Natural killer cell (primary cell): ENCODE measurements around the gene GALNS. TPM values are rescaled to one million over a fixed set of nuclear protein-coding genes. Genes with fewer than 3 reads are reported as not detected.

Experiments used
- ATAC-seq, 3 donors: fragments of 150-1000 bp in 2 of 3; fragments of 200-7000 bp in 1 of 3; cut with Tn5 transposase; 1 replicate in 1 of 3; 2 replicates in 2 of 3; pipeline ENCODE4 v1.10.0; 2021; ENCODE audit warnings: mild to moderate bottlenecking in 2 of 3, moderate library complexity in 2 of 3
- DNase-seq, 2 donors: peaks; one replicate each; pipeline versions ENCODE4 v3.0.0 to v3.0.0-alpha.2; 2013 to 2021; ENCODE audit warnings: mixed read lengths in 1 of 2
- H3K27ac ChIP-seq: one replicate; pipeline ENCODE4 v1.5.1; 2013; ENCODE audit warnings: mild to moderate bottlenecking, low read length
- H3K27me3 ChIP-seq: one replicate; pipeline ENCODE4 v1.6.1; 2013; ENCODE audit warnings: low read length; ENCODE audit not compliant: control insufficient read depth, insufficient read depth
- H3K36me3 ChIP-seq: one replicate; pipeline ENCODE4 v1.6.1; 2013; ENCODE audit warnings: low read length; ENCODE audit not compliant: control insufficient read depth, insufficient read depth
- H3K4me1 ChIP-seq: one replicate; pipeline ENCODE4 v1.6.1; 2013; ENCODE audit warnings: low read length; ENCODE audit not compliant: control insufficient read depth, insufficient read depth
- H3K4me3 ChIP-seq: one replicate; pipeline ENCODE4 v1.5.1; 2013; ENCODE audit warnings: low read length
- H3K9me3 ChIP-seq: one replicate; pipeline ENCODE4 v1.6.1; 2013; ENCODE audit warnings: low read length; ENCODE audit not compliant: control insufficient read depth, insufficient read depth
- H3K27ac Mint-ChIP-seq, 2 donors: one replicate each; pipeline ENCODE4 v1.8.0; 2022; ENCODE audit warnings: mild to moderate bottlenecking in 2 of 2, mixed read lengths in 2 of 2, moderate library complexity in 1 of 2
- H3K27me3 Mint-ChIP-seq, 2 donors: one replicate each; pipeline ENCODE4 v1.8.0; 2022; ENCODE audit warnings: low read depth in 2 of 2, mixed read lengths in 2 of 2
- H3K36me3 Mint-ChIP-seq: one replicate; pipeline ENCODE4 v1.8.0; 2022; ENCODE audit warnings: mixed read lengths
- H3K4me1 Mint-ChIP-seq, 2 donors: one replicate each; pipeline ENCODE4 v1.8.0; 2022; ENCODE audit warnings: mixed read lengths in 2 of 2
- H3K4me3 Mint-ChIP-seq: one replicate; pipeline ENCODE4 v1.8.0; 2022; ENCODE audit warnings: mild to moderate bottlenecking, moderate library complexity, mixed read lengths
- H3K9me3 Mint-ChIP-seq, 2 donors: one replicate each; pipeline ENCODE4 v1.8.0; 2022; ENCODE audit warnings: mixed read lengths in 2 of 2
- CTCF ChIP-seq: fragments of 200-600 bp; IDR thresholded peaks from one replicate; pipeline ENCODE4 v1.8.0; 2022; ENCODE audit warnings: antibody characterized with exemption
- WGBS: methylation state at CpG from one replicate; pipeline ENCODE4 v1.1.7; 2013; ENCODE audit warnings: missing lambda C conversion rate; ENCODE audit not compliant: insufficient coverage; 5-methylcytosine and 5-hydroxymethylcytosine counted together
- intact Hi-C: fragments of 100-400 bp; cut with micrococcal nuclease; formaldehyde crosslinking; loops from one replicate; pipeline ENCODE4 v1.14.2; 2022
- total RNA-seq, 4 donors: library from RNA; stranded (reverse); fragments of 120-200 nt in 1 of 4; gene quantifications; one replicate each; pipeline versions ENCODE4 v1.2.3 to v1.2.4, GENCODE V29; 2013 to 2022

Gene GALNS
- total RNA-seq, 3 donors from 2014 or later (not counting 1 experiment from before 2014, with no cell fraction given): 58.1 to 75.8 (median 65.7) TPM

- Histone ChIP-seq H3K4me1 (no peaks in the 10 kb centered on the region), H3K27ac (no peak overlapping the region), H3K9me3 (no peaks in the 10 kb centered on the region), H3K4me3 (no peak overlapping the region), H3K36me3 (peaks cover 20% of the 10 kb centered on the region), H3K27me3 (no peaks in the 10 kb centered on the region)
- intact Hi-C loops: no loop called here
- H3K27ac Mint-ChIP-seq: no peak overlapping the region
- no peaks in the 10 kb centered on the region for H3K9me3 Mint-ChIP-seq
- no peak for DNase-seq
- no peaks in the 10 kb centered on the region for H3K27me3 Mint-ChIP-seq
- no peaks in the 10 kb centered on the region for H3K4me1 Mint-ChIP-seq
- H3K36me3 Mint-ChIP-seq: no peaks in the 10 kb centered on the region
- no peak for TF ChIP-seq CTCF
- no peak for ATAC-seq
- WGBS: 94% methylated on average over 39 of the region's 39 CpGs
- no peak overlapping the region for H3K4me3 Mint-ChIP-seq
Measured at GRCh38 chr16:88839026-88839529, 17.7 kb downstream of the GALNS start.

- H3K27me3 ChIP-seq: no peaks in the 10 kb centered on the region
- H3K9me3 ChIP-seq: no peaks in the 10 kb centered on the region
- no peak for ATAC-seq
- no peak for DNase-seq
- H3K4me1 Mint-ChIP-seq: no peaks in the 10 kb centered on the region
- no peak overlapping the region for H3K4me3 ChIP-seq
- H3K4me1 ChIP-seq: no peaks in the 10 kb centered on the region
- H3K4me3 Mint-ChIP-seq: no peak overlapping the region
- no peak overlapping the region for H3K27ac ChIP-seq
- no peaks in the 10 kb centered on the region for H3K27me3 Mint-ChIP-seq
- intact Hi-C loops: no loop called here
- 96% methylated on average over 19 of the region's 19 CpGs for WGBS
- H3K27ac Mint-ChIP-seq: no peak overlapping the region
- H3K36me3 Mint-ChIP-seq: no peaks in the 10 kb centered on the region
- peaks cover 20% of the 10 kb centered on the region for H3K36me3 ChIP-seq
- no peak for TF ChIP-seq CTCF
- H3K9me3 Mint-ChIP-seq: no peaks in the 10 kb centered on the region
Measured at GRCh38 chr16:88838566-88838965, 18.2 kb downstream of the GALNS start.

- Histone ChIP-seq H3K4me3 (no peak overlapping the region), H3K27me3 (no peaks in the 10 kb centered on the region), H3K4me1 (no peaks in the 10 kb centered on the region), H3K9me3 (no peaks in the 10 kb centered on the region), H3K36me3 (peaks cover 20% of the 10 kb centered on the region), H3K27ac (no peak overlapping the region)
- H3K4me3 Mint-ChIP-seq: no peak overlapping the region
- no peaks in the 10 kb centered on the region for H3K9me3 Mint-ChIP-seq
- no peak for DNase-seq
- no peak for TF ChIP-seq CTCF
- no peaks in the 10 kb centered on the region for H3K4me1 Mint-ChIP-seq
- intact Hi-C loops: no loop called here
- WGBS: 91% methylated on average over 20 of the region's 20 CpGs
- no peak for ATAC-seq
- no peak overlapping the region for H3K27ac Mint-ChIP-seq
- H3K27me3 Mint-ChIP-seq: no peaks in the 10 kb centered on the region
- no peaks in the 10 kb centered on the region for H3K36me3 Mint-ChIP-seq
Measured at GRCh38 chr16:88837806-88838205, 18.9 kb downstream of the GALNS start.

- no peaks in the 10 kb centered on the region for H3K9me3 Mint-ChIP-seq
- no peak overlapping the region for H3K4me3 Mint-ChIP-seq
- Histone ChIP-seq H3K4me1 (no peaks in the 10 kb centered on the region), H3K27me3 (no peaks in the 10 kb centered on the region), H3K9me3 (no peaks in the 10 kb centered on the region), H3K27ac (no peak overlapping the region), H3K36me3 (peaks cover 20% of the 10 kb centered on the region), H3K4me3 (no peak overlapping the region)
- no peaks in the 10 kb centered on the region for H3K27me3 Mint-ChIP-seq
- H3K36me3 Mint-ChIP-seq: no peaks in the 10 kb centered on the region
- no peak overlapping the region for H3K27ac Mint-ChIP-seq
- intact Hi-C loops: no loop called here
- TF ChIP-seq CTCF: no peak
- ATAC-seq (no peak), DNase-seq (no peak)
- whole genome bisulfite sequencing: 87% methylated on average over 17 of the region's 17 CpGs
- no peaks in the 10 kb centered on the region for H3K4me1 Mint-ChIP-seq
Measured at GRCh38 chr16:88836791-88837190, 20.0 kb downstream of the GALNS start.
